ENCODE measurements around the gene GPR132.

- TF ChIP-seq CTCF (IDR thresholded peaks at IDR 0.05; ENCODE audit: insufficient read depth, low read depth, low read length) = no peak
- TF ChIP-seq EZH2 (IDR thresholded peaks at IDR 0.05; ENCODE audit: insufficient read depth, low read length) = no peak
Observed at GRCh38 chr14:105082703-105083102, 17.5 kb upstream of the GPR132 start.
